Astrocyte of the cerebellum (primary cell): ENCODE measurements around the gene RCAN3.

Experiments used
- DNase-seq: peaks from one replicate; pipeline ENCODE4 v3.0.0-alpha.2; 2011; ENCODE audit warnings: low read depth
- H3K4me3 ChIP-seq: 2 replicates; pipeline ENCODE4 v1.5.1; 2011; ENCODE audit warnings: mild to moderate bottlenecking, low read depth, low read length, moderate library complexity
- in situ Hi-C: cut with HindIII; loops from 2 replicates; pipeline ENCODE4 v1.10.0; 2017; ENCODE audit warnings: low sequenced_read_pairs
- TF ChIP-seq, protein P1 (sequence below): IDR thresholded peaks from 2 replicates; pipeline ENCODE4 v1.5.1; 2012; ENCODE audit warnings: low read length, low read depth, moderate library complexity, mild to moderate bottlenecking; ENCODE audit errors: missing control alignments

Gene RCAN3

DNA sequence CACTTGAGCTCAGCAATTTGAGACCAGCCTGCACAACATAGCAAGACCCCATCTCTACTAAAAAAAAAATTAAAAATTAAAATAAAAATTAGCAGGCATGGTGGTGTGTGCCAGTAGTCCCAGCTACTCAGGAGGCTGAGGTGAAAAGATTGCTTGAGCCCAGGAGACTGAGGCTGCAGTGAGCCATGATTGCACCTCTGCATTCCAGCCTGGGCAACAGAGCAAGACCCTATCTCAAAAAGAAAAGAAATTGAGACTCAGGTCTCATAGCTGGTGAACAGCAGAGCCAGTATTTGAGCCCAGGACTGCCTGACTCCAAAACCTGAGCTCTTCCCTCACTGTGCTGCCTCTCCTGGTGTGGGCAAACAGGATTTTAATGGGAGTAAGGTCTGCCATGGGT lies 28.4 kb upstream of the RCAN3 start:
- DNase-seq = no peak
- in situ Hi-C loops = no loop called here
- TF ChIP-seq, protein P1, sequence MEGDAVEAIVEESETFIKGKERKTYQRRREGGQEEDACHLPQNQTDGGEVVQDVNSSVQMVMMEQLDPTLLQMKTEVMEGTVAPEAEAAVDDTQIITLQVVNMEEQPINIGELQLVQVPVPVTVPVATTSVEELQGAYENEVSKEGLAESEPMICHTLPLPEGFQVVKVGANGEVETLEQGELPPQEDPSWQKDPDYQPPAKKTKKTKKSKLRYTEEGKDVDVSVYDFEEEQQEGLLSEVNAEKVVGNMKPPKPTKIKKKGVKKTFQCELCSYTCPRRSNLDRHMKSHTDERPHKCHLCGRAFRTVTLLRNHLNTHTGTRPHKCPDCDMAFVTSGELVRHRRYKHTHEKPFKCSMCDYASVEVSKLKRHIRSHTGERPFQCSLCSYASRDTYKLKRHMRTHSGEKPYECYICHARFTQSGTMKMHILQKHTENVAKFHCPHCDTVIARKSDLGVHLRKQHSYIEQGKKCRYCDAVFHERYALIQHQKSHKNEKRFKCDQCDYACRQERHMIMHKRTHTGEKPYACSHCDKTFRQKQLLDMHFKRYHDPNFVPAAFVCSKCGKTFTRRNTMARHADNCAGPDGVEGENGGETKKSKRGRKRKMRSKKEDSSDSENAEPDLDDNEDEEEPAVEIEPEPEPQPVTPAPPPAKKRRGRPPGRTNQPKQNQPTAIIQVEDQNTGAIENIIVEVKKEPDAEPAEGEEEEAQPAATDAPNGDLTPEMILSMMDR = no peak
- H3K4me3 ChIP-seq = no peak overlapping the region

GRCh38 chr1:24475700-24476099 lies 26.9 kb upstream of the RCAN3 start:
- DNase-seq = no peak
- in situ Hi-C loops = no loop called here

DNA sequence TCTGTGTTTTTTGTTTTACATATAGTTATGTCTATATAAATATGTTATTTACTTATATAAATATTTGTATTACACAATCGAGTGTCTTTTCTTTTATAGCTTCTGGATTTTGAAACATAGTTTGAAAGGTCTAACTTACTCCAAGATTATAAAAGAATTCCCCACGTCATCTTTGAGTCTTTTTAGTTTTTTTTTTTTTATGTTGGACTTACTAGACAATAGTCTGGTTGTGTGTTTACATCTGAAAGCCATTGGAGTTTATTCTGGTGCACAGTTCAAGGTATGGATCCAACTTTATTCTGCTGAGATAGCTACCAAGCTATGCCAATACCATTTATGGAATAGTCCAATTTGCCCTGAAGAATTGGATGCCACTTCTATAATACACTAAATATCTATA lies 26.1 kb upstream of the RCAN3 start:
- no peak for DNase-seq
- in situ Hi-C loops = no loop called here
- no peak overlapping the region for H3K4me3 ChIP-seq
- TF ChIP-seq, protein P1 = no peak

More at GRCh38 chr1:24475700-24476099, 26.9 kb upstream of the RCAN3 start:
- no peak overlapping the region for H3K4me3 ChIP-seq
- TF ChIP-seq, protein P1 = no peak

- H3K4me3 ChIP-seq = no peak overlapping the region
- TF ChIP-seq, protein P1 = no peak
- in situ Hi-C loops = no loop called here
- no peak for DNase-seq
Measured at GRCh38 chr1:24477309-24477708, 25.3 kb upstream of the RCAN3 start.

GRCh38 chr1:24481101-24481500 lies 21.5 kb upstream of the RCAN3 start:
- TF ChIP-seq, protein P1 = no peak
- no peak for DNase-seq
- in situ Hi-C loops = no loop called here
- H3K4me3 ChIP-seq = no peak overlapping the region

- H3K4me3 ChIP-seq = no peak overlapping the region
- DNase-seq = no peak
- in situ Hi-C loops = no loop called here
- TF ChIP-seq, protein P1 = no peak
Measured at GRCh38 chr1:24481843-24482610, 20.6 kb upstream of the RCAN3 start.
